Stimulated activated naive CD4-positive, alpha-beta T cell (primary cell): ENCODE data around the gene CROCC2.

Source experiments
- DNase-seq, 6 experiments: peaks; one replicate each; lab custom pipeline; 2025; lab: John Stamatoyannopoulos, UW

Gene CROCC2

DNA sequence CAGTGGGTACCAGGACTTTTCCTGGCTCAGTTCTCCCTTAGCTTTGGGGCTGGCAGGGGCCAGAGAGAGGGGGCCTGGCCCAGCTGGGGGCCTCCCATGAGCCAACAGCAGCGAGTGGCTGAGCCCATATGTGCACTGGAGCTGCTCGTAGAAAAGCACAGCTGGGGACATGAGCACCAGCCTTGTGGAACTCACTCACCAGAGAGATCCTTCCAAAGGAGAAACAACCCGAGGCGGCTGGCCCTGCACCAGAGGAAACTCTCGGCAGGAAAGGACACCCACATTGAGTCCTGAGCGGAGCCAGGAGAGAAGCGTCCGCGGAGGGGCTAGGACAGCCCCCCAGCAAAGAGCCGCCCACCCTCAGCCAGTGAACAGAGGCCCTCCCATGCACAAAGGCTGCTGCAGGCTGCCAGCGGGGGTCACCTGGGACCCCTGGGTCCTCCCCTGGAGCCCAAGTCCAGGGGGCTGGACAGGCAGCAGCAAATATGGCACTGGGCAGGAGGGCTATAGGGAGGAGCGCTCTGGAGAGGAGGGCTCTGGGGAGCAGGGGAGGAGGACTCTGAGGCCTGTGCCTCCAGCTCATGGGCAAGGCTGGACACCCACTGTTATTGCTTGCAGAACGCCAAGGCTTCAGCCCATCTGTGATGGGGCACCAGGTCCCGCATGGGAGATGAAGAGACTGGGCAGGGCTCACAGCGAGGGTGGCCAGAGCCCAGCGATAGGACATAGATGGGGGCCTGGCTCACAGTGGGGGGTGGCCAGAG is 50.2 kb downstream of the CROCC2 start:
- DNase-seq, result no peak

DNA sequence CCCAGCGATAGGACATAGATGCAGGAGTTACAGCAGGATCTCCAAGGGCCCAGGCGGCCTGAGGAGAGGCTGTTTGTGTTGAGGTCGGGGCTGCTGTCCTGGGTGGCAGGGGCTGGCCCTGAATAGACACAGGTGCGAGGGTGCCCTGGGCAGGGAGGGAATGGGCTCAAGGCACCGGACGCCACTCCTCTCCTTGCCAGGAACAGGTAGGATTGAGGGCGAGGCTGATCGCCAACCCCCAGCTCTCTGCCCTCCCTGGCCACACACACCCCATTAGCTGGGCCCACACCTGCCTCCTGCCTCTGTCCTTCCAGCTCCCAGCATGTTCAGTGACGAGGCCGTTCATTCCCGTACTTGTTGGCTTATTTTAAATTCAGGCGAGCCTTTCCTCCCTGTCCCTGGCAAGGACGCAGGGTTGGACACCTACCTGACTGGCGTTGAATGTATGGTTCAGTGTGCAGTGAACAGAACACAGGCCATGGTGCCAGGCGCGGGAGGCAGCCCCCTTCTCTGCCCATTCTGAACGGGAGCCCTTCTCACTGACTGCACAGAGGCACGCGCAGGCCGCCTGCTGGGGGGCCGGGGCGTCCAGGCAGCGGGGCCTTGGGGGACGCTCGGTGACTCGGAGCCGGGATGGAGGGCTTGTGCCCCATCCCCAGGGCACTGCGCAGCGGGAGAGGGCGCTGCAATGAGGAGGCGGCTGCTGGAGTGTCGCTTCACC is 51.0 kb downstream of the CROCC2 start:
- no peak for DNase-seq

DNA sequence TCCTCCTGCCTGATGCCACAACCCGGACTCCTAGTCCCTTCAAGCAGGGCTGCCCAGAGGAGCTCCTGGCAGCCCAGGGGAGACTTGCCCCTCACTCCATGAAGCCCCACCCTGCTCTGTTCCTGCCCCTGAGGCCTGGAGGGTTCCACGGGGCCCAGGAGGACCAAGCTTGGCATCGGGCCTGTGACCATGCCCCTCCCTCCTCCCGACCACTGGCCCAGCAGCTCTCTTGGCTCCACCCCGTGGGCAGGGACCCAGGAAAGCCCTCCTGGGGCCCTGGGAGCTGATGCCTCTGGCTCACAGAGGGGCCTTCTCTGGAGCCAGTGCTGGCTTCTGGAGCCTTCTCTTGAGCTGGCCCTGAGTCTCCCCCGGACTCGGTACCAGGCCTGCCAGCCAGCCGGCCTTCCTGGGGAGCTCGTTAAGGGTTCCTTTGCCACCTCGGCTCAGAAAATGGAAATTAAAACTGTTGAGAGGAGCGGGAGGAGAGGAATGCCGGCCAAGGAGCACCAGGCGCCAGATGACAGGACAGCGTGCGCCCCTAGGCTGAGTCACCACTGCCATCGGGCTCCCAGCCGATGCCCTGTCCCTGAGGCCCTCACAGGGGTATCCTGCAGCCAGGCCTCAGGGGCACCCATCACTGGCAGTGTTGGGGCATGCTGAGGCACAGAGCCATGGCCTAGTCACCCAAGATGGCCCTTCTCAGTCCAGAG is 51.7 kb downstream of the CROCC2 start:
- no peak for DNase-seq

- DNase-seq, result no peak
Measured at GRCh38 chr2:240958366-240959213, 52.5 kb downstream of the CROCC2 start.

GRCh38 chr2:240959214-240959940 is 53.2 kb downstream of the CROCC2 start:
- DNase-seq, result no peak

GRCh38 chr2:240959941-240960308 is 53.8 kb downstream of the CROCC2 start:
- DNase-seq, result no peak

DNA sequence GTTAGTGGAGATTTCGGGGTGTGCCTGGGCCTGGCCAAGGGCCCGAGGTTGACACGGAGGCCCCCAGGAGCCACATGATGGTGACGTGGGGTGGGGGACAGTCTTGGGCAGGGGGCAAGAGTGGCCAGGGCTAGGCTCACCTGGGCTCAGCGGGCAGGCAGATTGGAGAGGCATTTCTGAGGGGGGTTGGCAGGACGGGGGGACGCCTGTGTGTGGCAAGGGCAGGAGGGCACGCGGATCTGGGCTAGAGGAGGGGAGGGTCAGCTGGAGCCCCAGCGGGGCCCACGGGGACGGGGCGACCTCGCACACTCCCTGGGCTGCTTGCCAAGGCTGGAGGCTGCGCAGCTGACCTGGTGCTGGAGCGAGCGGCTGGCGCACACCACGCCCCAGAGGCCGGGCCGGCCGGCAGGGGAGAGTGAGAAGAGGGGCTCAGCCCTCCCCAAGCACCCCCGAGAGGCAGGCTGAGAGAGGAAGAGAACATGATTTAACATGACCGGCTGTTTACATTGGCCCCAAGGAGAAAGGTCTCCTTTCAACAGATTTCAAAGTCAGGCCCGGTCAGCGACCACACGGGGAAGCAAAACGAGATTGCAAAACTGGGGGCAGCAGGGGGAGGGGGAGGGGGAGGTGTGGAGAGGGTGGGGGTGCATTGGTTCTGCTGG is 54.3 kb downstream of the CROCC2 start:
- DNase-seq, result no peak

- no peak for DNase-seq
Measured at GRCh38 chr2:240960971-240961876, 55.1 kb downstream of the CROCC2 start.

GRCh38 chr2:240961910-240962299 is 55.8 kb downstream of the CROCC2 start:
- DNase-seq, result no peak

GRCh38 chr2:240962300-240963064 is 56.3 kb downstream of the CROCC2 start:
- DNase-seq, result no peak

GRCh38 chr2:240963065-240963867 is 57.1 kb downstream of the CROCC2 start:
- no peak for DNase-seq

DNA sequence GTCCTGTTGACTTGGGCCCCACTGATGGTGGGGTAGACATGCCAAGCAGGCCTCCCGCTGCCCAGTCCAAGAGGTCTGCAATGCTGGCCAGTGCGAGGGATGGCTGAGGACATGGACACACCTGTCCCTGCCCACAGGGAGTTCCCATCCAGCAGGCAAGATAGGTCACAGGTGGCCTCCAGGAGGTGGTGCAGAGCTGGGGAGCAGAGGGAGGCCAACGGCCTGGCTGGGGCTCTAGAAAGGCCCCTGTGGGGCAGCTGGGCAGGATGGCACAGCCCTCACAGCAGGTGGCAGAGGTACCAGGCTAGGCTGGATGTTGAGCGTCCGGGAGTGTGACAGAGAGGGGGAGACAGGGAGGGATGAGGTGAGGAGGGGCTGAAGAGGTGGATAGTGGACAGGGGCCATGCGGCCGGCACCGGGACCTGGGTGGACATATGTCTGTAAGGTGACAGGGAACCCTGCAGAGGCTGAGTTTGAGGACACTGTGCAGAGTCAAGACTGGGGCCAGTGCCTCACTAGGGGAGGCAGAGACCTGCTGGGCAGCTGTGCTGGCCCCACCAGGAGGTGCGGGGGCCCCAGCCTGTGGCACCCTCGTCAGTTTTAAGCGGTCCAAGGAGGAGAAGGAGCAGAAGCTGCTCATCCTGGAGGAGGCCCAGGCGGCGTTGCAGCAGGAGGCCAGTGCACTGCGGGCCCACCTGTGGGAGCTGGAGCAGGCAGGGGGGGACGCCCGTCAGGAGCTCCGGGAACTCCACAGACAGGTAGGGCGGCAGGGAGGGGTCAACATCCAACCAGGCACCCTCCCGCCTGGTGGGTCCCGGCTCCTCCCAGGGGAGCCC is 58.0 kb downstream of the CROCC2 start:
- DNase-seq, result peak in 1 of 6 experiments; percentile 2

GRCh38 chr2:240964704-240965295 is 58.7 kb downstream of the CROCC2 start:
- DNase-seq, result no peak

GRCh38 chr2:240965296-240965904 is 59.3 kb downstream of the CROCC2 start:
- DNase-seq, result no peak

- no peak for DNase-seq
Measured at GRCh38 chr2:240965905-240966456, 59.8 kb downstream of the CROCC2 start.

- no peak for DNase-seq
Measured at GRCh38 chr2:240966457-240966905, 60.3 kb downstream of the CROCC2 start.
